GM12891 (cell line): Measurements from ENCODE around the gene CCDC88C. TPM values are rescaled to one million over a fixed set of nuclear protein-coding genes. Genes with fewer than 3 reads are reported as not detected.

Experiments used
- DNase-seq: peaks from one replicate; pipeline ENCODE4 v3.0.0; 2011; ENCODE audit warnings: low spot score; ENCODE audit not compliant: insufficient read length
- FAIRE-seq: peaks from 2 replicates; lab custom pipeline; 2011; peaks lifted over from hg19 to GRCh38; lab: Jason Lieb, UNC
- PAX5 ChIP-seq: IDR thresholded peaks from 2 replicates; pipeline ENCODE4 v1.6.1; 2011; ENCODE audit warnings: low read length, moderate library complexity, mild to moderate bottlenecking; ENCODE audit not compliant: insufficient read depth, severe bottlenecking
- POLR2A ChIP-seq: IDR thresholded peaks from 2 replicates; pipeline ENCODE4 v1.6.1; 2011; ENCODE audit warnings: low read depth, low read length, control low read depth
- POLR2AphosphoS5 ChIP-seq: IDR thresholded peaks from 2 replicates; pipeline ENCODE4 v1.6.1; 2011; ENCODE audit warnings: low read depth, low read length, control low read depth
- POU2F2 ChIP-seq: IDR thresholded peaks from 2 replicates; pipeline ENCODE4 v1.6.1; 2011; ENCODE audit warnings: low read depth, mild to moderate bottlenecking, control low read depth, low read length, moderate library complexity
- SPI1 ChIP-seq: IDR thresholded peaks from 2 replicates; pipeline ENCODE4 v1.6.1; 2011; ENCODE audit warnings: low read depth, low read length, control low read depth
- TAF1 ChIP-seq: IDR thresholded peaks from 2 replicates; pipeline ENCODE4 v1.6.1; 2011; ENCODE audit warnings: low read depth, low read length, control low read depth
- polyA plus RNA-seq: library from polyadenylated mRNA; unstranded; fragments of >200 nt; gene quantifications from one replicate; pipeline ENCODE4 v1.2.1, GENCODE V29; 2012; ENCODE audit warnings: low read depth, missing spikeins, inconsistent platforms; ENCODE audit not compliant: missing spikeins

CCDC88C gene, protein sequence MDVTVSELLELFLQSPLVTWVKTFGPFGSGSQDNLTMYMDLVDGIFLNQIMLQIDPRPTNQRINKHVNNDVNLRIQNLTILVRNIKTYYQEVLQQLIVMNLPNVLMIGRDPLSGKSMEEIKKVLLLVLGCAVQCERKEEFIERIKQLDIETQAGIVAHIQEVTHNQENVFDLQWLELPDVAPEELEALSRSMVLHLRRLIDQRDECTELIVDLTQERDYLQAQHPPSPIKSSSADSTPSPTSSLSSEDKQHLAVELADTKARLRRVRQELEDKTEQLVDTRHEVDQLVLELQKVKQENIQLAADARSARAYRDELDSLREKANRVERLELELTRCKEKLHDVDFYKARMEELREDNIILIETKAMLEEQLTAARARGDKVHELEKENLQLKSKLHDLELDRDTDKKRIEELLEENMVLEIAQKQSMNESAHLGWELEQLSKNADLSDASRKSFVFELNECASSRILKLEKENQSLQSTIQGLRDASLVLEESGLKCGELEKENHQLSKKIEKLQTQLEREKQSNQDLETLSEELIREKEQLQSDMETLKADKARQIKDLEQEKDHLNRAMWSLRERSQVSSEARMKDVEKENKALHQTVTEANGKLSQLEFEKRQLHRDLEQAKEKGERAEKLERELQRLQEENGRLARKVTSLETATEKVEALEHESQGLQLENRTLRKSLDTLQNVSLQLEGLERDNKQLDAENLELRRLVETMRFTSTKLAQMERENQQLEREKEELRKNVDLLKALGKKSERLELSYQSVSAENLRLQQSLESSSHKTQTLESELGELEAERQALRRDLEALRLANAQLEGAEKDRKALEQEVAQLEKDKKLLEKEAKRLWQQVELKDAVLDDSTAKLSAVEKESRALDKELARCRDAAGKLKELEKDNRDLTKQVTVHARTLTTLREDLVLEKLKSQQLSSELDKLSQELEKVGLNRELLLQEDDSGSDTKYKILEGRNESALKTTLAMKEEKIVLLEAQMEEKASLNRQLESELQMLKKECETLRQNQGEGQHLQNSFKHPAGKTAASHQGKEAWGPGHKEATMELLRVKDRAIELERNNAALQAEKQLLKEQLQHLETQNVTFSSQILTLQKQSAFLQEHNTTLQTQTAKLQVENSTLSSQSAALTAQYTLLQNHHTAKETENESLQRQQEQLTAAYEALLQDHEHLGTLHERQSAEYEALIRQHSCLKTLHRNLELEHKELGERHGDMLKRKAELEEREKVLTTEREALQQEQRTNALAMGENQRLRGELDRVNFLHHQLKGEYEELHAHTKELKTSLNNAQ (N-terminal part only)
- polyA plus RNA-seq: 32.5 TPM

DNA sequence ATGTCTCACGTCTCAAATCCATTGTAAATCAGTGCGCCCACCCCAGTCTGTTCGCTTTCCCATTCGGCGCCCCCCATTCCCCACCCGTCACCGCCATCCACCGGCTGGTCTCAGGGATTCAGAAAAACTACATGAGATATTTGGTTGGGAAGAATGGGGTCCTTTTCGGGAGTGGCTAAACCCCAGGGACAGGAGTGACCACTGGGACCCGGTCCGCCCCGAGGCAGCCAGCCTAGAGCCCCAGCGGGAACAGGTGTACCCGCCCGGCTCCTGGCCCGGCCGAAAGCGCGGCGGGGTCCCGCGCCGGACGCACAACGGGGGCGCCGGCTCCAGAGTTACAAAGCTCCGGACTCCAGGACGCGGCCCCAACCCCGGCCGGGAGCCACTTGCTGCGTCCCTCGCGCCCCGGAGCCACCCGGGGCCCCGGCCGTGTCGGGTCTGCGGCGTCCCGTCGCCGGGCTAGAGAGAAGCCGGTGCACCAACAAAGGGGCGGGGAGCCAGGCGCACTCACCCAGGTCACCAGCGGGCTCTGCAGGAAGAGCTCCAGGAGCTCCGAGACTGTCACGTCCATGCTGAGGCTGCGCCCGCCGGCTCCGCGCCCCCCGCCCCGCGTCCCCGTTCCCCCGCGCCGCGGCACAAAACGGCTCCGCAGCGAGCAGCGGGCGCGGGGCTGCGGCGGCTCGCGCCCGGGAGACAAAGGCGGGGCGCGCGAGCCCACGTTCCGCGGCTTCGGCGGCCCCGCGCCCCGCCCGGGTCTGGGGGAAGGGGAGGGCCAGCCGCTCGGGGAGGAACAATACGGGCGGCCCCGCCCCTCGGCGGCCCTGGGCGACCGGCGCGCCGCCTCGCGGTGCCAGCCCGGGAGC lies at the start of gene CCDC88C:
TSS of gene CCDC88C (minus strand) at position 701 of the 863 bp plus-strand sequence. CDS start at position 571, 130 bp downstream.
- FAIRE-seq (peak; percentile 70), DNase-seq (no peak)
- TF ChIP-seq TAF1 (0 out of 2 replicates have a peak, but pooled peaks have one; percentile 15), POU2F2 (no peak)

DNA sequence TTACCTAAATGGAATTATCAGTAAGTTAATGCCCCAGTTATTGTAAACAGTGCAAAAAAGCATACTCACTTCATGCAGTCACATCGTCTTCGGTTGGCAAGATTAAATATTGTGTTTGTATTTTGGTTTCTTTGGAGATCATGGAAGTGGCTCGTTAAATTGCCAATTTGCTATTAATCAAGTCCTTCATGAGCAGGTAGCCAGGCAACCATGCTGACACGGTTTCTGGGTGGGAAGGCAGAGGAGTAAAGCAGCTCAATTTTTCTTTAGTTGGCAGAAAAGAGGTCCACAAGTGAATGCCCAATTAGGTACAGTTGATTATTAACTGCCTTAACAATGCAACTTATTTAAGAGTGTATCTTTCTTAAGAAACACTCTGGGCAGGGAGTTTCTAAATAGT lies 48.6 kb upstream of the CCDC88C start:
- no peak for DNase-seq
- FAIRE-seq: no peak
- TF ChIP-seq POLR2A (no peak), TAF1 (no peak), SPI1 (no peak), PAX5 (no peak), POLR2AphosphoS5 (no peak), POU2F2 (no peak)

DNA sequence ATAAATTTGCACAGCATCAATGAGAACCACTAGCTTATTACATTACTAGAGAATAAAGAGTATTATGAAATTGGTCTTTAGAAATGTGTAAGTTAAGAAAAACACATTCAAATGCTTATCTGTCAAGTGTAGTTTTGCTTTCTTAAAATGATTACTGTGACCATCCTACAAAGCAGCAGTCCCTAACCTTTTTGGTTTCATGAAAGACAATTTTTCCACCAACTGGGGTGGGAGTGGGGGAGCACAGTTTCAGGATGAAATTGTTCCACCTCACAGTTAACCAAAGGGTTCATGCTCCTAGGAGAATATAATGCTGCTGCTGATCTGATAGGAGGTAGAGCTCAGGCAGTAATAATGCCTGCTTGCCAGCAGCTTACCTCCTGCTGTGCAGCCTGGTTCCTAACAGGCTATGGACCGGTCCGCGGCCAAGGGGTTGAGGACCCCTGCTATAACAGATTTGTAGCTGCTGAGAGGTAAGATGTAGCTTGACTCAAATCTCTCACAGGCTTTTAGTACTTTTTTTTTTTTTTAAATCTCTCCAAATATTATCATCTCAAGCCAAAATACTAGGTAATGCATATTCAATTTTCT lies 47.1 kb upstream of the CCDC88C start:
- no peak for TF ChIP-seq PAX5
- TF ChIP-seq TAF1: no peak
- TF ChIP-seq POU2F2: no peak
- no peak for TF ChIP-seq SPI1
- TF ChIP-seq POLR2AphosphoS5: no peak
- TF ChIP-seq POLR2A: no peak
- DNase-seq (no peak), FAIRE-seq (no peak)

DNA sequence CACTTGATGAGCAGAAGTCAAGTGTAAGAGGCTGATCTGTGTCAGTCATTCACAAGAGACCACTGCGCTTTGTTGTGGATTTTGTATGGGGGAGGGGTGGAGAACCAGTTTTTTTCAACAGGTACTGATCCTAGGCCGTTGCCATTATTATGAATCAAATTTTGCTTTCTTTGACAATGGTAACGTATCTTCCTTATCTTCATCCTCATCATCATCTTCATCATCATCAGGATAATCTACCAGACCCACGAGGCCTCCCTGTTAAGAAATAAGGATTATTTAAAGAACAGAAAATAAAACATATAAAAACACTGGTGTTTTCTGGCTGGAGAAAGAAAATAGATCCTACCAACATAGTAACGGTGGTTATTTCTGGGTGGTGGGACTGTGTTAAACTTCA lies 41.0 kb upstream of the CCDC88C start:
- no peak for DNase-seq
- no peak for TF ChIP-seq POLR2AphosphoS5
- no peak for TF ChIP-seq POU2F2
- no peak for TF ChIP-seq POLR2A
- no peak for FAIRE-seq

DNA sequence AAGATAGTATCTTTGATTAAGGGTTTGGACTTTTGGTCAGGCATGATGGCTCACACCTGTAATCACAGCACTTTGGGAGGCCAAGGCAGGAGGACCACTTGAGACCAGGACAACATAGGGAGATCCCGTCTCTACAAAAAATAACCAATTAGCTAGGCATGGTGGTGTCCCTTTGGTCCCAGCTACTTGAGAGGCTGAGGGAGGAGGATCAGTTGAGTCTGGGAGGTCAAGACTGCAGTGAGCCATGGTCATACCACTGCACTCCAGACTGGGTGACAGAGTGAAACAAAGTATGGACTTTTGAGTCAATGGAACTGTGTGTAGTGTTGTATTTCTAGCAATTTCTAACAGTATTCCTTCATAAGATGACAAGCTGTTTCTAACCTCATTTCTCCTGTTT lies 38.7 kb upstream of the CCDC88C start:
- TF ChIP-seq SPI1 (no peak), POLR2AphosphoS5 (peak; percentile 66; the same call in 1 of the 2 replicates)
- FAIRE-seq (peak; percentile 16), DNase-seq (no peak)

DNA sequence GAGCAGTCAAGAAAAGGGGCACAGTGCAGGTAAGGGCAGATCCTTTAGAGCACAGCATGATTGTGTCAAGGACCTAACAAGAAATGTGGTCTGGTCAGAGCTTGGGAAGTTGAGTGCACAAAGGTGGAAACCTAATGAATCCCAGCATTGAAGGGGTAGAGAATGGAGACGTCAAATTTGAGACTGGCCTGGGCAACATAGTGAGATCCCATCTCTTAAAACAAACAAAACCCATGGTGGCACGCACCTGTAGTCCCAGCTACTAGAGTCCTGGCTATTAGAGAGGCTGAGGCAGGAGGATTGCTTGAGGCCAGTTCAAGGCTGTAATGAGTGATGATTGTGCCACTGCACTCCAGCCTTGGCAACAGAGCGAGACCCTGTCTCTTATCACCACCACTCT lies 37.0 kb upstream of the CCDC88C start:
- TF ChIP-seq POLR2AphosphoS5 (no peak), TAF1 (no peak), SPI1 (no peak), PAX5 (no peak), POU2F2 (no peak), POLR2A (no peak)
- no peak for FAIRE-seq
- DNase-seq: no peak

DNA sequence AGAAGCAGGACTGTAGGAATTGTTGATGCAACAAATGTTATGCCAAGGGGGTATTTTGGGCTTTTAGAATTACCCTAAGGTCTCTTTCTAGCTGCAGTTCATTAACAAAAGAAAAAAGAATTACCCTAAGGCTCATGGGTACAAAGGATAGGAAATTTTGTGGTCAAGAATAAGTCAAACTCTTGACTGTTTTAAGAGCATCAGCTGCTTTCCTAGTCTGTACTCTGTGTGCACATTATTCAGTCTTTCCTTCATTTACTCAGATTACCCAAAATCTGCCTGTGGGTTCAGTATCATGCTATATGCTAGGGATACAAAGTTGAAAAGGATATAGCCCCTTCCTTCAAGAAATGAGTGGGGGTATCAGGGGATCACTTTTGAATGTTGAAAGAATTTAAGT lies 36.5 kb upstream of the CCDC88C start:
- TF ChIP-seq POLR2A (no peak), SPI1 (no peak), POU2F2 (no peak), TAF1 (no peak), PAX5 (no peak), POLR2AphosphoS5 (no peak)
- DNase-seq (no peak), FAIRE-seq (no peak)

DNA sequence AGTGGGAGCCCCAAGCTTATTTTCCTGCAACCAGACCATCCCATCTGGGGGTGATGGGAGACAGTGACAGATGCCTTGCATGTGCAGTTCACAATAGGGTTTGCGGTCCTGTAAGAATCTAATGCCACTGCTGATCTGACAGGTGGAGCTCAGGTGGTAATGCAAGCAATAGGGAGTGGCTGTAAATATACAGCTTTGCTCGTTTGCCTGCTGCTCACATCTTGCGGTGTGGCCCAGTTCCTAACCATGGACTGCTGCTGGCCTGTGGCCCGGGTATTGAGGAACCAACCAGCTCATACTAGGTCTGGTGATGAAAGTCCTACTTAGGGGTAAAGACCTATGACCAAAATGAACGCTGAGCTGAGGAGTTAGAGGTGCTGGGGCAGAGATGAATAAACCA lies 36.1 kb upstream of the CCDC88C start:
- peak; percentile 16 for FAIRE-seq
- TF ChIP-seq POLR2A (0 out of 2 replicates have a peak, but pooled peaks have one; percentile 39), POLR2AphosphoS5 (peak; percentile 54; the same call in 1 of the 2 replicates), PAX5 (no peak), SPI1 (no peak), POU2F2 (no peak), TAF1 (no peak)
- no peak for DNase-seq
